Aorta (tissue), 5 donors: ENCODE measurements around the gene MXRA7. TPM values are rescaled to one million over a fixed set of nuclear protein-coding genes. Genes with fewer than 3 reads are reported as not detected.

Experiments used
- ATAC-seq: fragments of 200-7000 bp; cut with Tn5 transposase; one replicate; pipeline ENCODE4 v1.9.1; 2022; ENCODE audit warnings: moderate library complexity; ENCODE audit not compliant: low FRiP score
- DNase-seq, 2 donors: peaks; one replicate each; pipeline ENCODE4 v3.0.0-alpha.2; 2020
- H3K27ac ChIP-seq, 2 donors: one replicate each; pipeline ENCODE4 v1.5.1; 2013; ENCODE audit warnings: low read length in 2 of 2, mild to moderate bottlenecking in 2 of 2, moderate library complexity in 2 of 2, control low read depth in 1 of 2, inconsistent platforms in 1 of 2, low read depth in 1 of 2
- H3K27me3 ChIP-seq, 2 donors: one replicate each; pipeline ENCODE4 v1.6.1; 2013; ENCODE audit warnings: control low read depth in 1 of 2, low read length in 1 of 2, mild to moderate bottlenecking in 1 of 2, moderate library complexity in 1 of 2; ENCODE audit not compliant: insufficient read depth in 2 of 2, control insufficient read depth in 1 of 2
- H3K36me3 ChIP-seq, 2 donors: one replicate each; pipeline ENCODE4 v1.6.1; 2013; ENCODE audit warnings: control low read depth in 1 of 2, low read length in 1 of 2, mild to moderate bottlenecking in 1 of 2; ENCODE audit not compliant: insufficient read depth in 2 of 2, control insufficient read depth in 1 of 2
- H3K4me1 ChIP-seq, 2 donors: one replicate each; pipeline ENCODE4 v1.6.1; 2013; ENCODE audit warnings: low read length in 2 of 2, control low read depth in 1 of 2, mild to moderate bottlenecking in 1 of 2, moderate library complexity in 1 of 2; ENCODE audit not compliant: insufficient read depth in 2 of 2, control insufficient read depth in 1 of 2
- H3K4me3 ChIP-seq, 2 donors: one replicate each; pipeline ENCODE4 v1.5.1; 2013; ENCODE audit warnings: low read length in 2 of 2, control low read depth in 1 of 2, mild to moderate bottlenecking in 1 of 2
- H3K9me3 ChIP-seq: one replicate; pipeline ENCODE4 v1.6.1; 2013; ENCODE audit warnings: mild to moderate bottlenecking, low read length; ENCODE audit not compliant: control insufficient read depth
- WGBS, 2 donors: extraction: QIAGEN DNeasy Blood & Tissue Kit; methylation state at CpG; one replicate each; pipeline ENCODE4 v1.1.7; 2013; 5-methylcytosine and 5-hydroxymethylcytosine counted together
- intact Hi-C, 2 donors: fragments of 100-400 bp; cut with DNase I; formaldehyde crosslinking; loops; one replicate each; pipeline versions ENCODE4 v1.14.2 to v1.15.0; 2022
- polyA plus RNA-seq, 2 donors: library from polyadenylated mRNA; stranded (reverse); fragments of 200-250 nt; gene quantifications; one replicate each; pipeline ENCODE4 v1.2.3, GENCODE V29; 2013
- total RNA-seq, 2 donors: library from RNA; stranded (reverse); fragmentation: NEBNext Ultra II Directional; extraction: Animal tissue kit (Norgen Biotek cat#: 25700); gene quantifications; one replicate each; pipeline ENCODE4 v1.2.1, GENCODE V29; 2021
- donor health status: healthy with polysubstance abuse.
- donor health status: Bipolar disorder and iron deficiency.
- donor health status: DM: no; HTN: no; CAD: no.
- donor health status: DM: no; HTN: no; CAD: no.
- donor health status: DM: yes; HTN: yes; CAD: no.

MXRA7 gene
- total and polyA plus RNA-seq, 4 donors = 256 to 465 (median 310) TPM

DNA sequence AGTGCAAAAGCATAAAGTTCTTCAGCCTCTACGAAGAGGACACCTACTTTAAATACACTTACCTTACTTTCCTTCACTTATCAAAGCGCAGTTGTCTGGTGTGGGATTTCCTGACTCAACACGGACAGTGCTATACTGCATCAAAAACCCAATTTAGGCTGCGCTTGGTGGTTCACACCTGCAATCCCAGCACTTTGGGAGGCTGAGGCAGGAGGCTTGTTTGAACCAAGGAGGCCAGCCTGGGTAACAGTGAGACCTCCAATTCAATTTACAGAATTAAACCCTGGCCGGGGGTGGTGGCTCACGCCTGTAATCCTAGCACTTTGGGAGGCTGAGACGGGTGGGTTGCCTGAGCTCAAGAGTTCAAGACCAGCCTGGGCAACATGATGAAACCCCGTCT is 11.5 kb upstream of the MXRA7 start:
- DNase-seq (no peak), ATAC-seq (no peak)
- Histone ChIP-seq H3K36me3 (peaks cover 4 to 17% of the 10 kb centered on the region in 2 donors), H3K27me3 (no peaks in the 10 kb centered on the region), H3K4me3 (no peak overlapping the region), H3K4me1 (peaks cover 0 to 3% of the 10 kb centered on the region in 2 donors), H3K27ac (no peak overlapping the region), H3K9me3 (no peaks in the 10 kb centered on the region)
- WGBS, 2 donors = 90% methylated on average over 8 of the region's 8 CpGs
- intact Hi-C loops = no loop called here

- DNase-seq (no peak), ATAC-seq (no peak)
- H3K9me3 ChIP-seq = no peaks in the 10 kb centered on the region
- H3K4me3 ChIP-seq = no peak overlapping the region
- peaks cover 4 to 17% of the 10 kb centered on the region in 2 donors for H3K36me3 ChIP-seq
- no peak overlapping the region for H3K27ac ChIP-seq
- H3K27me3 ChIP-seq = no peaks in the 10 kb centered on the region
- 82 to 84% methylated on average over 10 of the region's 10 CpGs for WGBS, 2 donors
- intact Hi-C loops = loop anchor here in 1 of 2 donors (2.0 kb wide), 1 partner anchor 165 kb away; no protein-coding TSS in a partner anchor
- peaks cover 0 to 3% of the 10 kb centered on the region in 2 donors for H3K4me1 ChIP-seq
Measured at GRCh38 chr17:76721463-76721862, 10.7 kb upstream of the MXRA7 start.

- DNase-seq (no peak), ATAC-seq (no peak)
- Histone ChIP-seq H3K4me1 (peaks cover 0 to 3% of the 10 kb centered on the region in 2 donors), H3K9me3 (no peaks in the 10 kb centered on the region), H3K27me3 (no peaks in the 10 kb centered on the region), H3K4me3 (no peak overlapping the region), H3K27ac (no peak overlapping the region), H3K36me3 (peaks cover 4 to 19% of the 10 kb centered on the region in 2 donors)
- intact Hi-C loops = loop anchor here in 1 of 2 donors (2.0 kb wide), 1 partner anchor 164 kb away; no protein-coding TSS in a partner anchor
- WGBS, 2 donors = 86% methylated on average over 9 of the region's 9 CpGs
Measured at GRCh38 chr17:76720941-76721340, 10.2 kb upstream of the MXRA7 start.

DNA sequence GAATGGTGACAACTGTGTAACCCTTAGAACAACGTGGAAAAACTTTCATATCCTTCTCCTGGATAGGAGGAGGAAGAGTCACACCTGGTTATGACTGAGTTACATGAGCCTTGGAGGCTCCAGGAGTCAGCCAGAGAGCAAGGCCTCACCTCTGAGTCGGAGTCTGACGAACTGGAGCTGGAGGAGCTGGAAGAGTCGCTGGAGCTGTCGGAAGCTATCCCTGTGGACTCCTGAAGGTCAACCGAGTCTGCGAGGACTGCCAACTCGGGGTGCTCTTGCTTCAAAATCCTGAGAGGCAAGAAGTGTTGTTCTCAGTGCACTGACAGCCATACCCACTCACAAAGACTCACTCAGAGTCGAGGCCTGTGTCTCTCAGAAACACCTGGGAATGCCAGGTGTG is 9.4 kb upstream of the MXRA7 start:
- H3K27me3 ChIP-seq = no peaks in the 10 kb centered on the region
- no peak for DNase-seq
- no peak for ATAC-seq
- 91 to 95% methylated on average over 9 of the region's 9 CpGs for WGBS, 2 donors
- H3K4me3 ChIP-seq = no peak overlapping the region
- intact Hi-C loops = loop anchor here in 1 of 2 donors (2.0 kb wide), 1 partner anchor 163 kb away; no protein-coding TSS in a partner anchor
- peaks cover 0 to 3% of the 10 kb centered on the region in 2 donors for H3K4me1 ChIP-seq
- no peak overlapping the region for H3K27ac ChIP-seq
- no peaks in the 10 kb centered on the region for H3K9me3 ChIP-seq
- H3K36me3 ChIP-seq = peaks cover 4 to 19% of the 10 kb centered on the region in 2 donors

- 85 to 87% methylated on average over 16 of the region's 16 CpGs for WGBS, 2 donors
- H3K36me3 ChIP-seq = peaks cover 4 to 19% of the 10 kb centered on the region in 2 donors
- no peak for DNase-seq
- intact Hi-C loops = loop anchor here (5.0 to 10.0 kb wide), 3 partner anchors 46 to 194 kb away; no protein-coding TSS in a partner anchor
- H3K9me3 ChIP-seq = no peaks in the 10 kb centered on the region
- no peak overlapping the region for H3K27ac ChIP-seq
- no peak overlapping the region for H3K4me3 ChIP-seq
- no peaks in the 10 kb centered on the region for H3K4me1 ChIP-seq
- H3K27me3 ChIP-seq = no peaks in the 10 kb centered on the region
- no peak for ATAC-seq
Measured at GRCh38 chr17:76718516-76718915, 7.8 kb upstream of the MXRA7 start.

- intact Hi-C loops = loop anchor here (5.0 to 10.0 kb wide), 3 partner anchors 45 to 192 kb away; no protein-coding TSS in a partner anchor
- ATAC-seq = no peak
- H3K36me3 ChIP-seq = peaks cover 4 to 17% of the 10 kb centered on the region in 2 donors
Measured at GRCh38 chr17:76716839-76717215, 6.1 kb upstream of the MXRA7 start.

GRCh38 chr17:76716146-76716838 is 5.5 kb upstream of the MXRA7 start:
- DNase-seq (peak in 1 of 2 donors; percentile 79), ATAC-seq (peak; percentile 34)
- Histone ChIP-seq H3K4me1 (no peaks in the 10 kb centered on the region), H3K9me3 (no peaks in the 10 kb centered on the region), H3K27me3 (no peaks in the 10 kb centered on the region), H3K36me3 (peaks cover 4 to 17% of the 10 kb centered on the region in 2 donors), H3K4me3 (no peak overlapping the region), H3K27ac (peak overlapping the region in 1 of 2 donors; percentile 61)
- intact Hi-C loops = loop anchor here (5.0 to 10.0 kb wide), 3 partner anchors 44 to 191 kb away; no protein-coding TSS in a partner anchor
- WGBS, 2 donors = 45 to 50% methylated on average over 13 of the region's 13 CpGs

More at GRCh38 chr17:76716839-76717215, 6.1 kb upstream of the MXRA7 start:
- Histone ChIP-seq H3K9me3 (no peaks in the 10 kb centered on the region), H3K27me3 (no peaks in the 10 kb centered on the region), H3K4me1 (no peaks in the 10 kb centered on the region), H3K4me3 (no peak overlapping the region), H3K27ac (peak overlapping the region in 1 of 2 donors; percentile 61)
- DNase-seq = no peak
- WGBS, 2 donors = 42 to 51% methylated on average over 6 of the region's 6 CpGs

DNA sequence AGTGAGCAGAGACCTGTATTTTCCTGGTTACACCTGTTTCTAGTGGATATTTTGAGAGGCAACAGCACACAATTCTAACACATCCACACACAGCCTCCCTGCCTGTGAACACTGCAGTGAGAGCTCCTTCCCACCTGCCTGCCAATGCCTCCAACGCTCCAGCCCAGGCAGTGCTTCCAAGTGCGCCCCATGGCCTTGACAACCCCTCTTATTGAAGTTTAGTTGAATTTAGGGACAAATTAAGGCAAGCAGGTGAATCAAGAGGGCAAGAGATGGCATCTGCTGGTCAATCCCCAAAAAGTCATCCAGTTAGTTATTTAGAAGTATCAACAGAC is 4.7 kb upstream of the MXRA7 start:
- Histone ChIP-seq H3K9me3 (no peaks in the 10 kb centered on the region), H3K27me3 (no peaks in the 10 kb centered on the region), H3K4me3 (no peak overlapping the region), H3K36me3 (peaks cover 4 to 14% of the 10 kb centered on the region in 2 donors), H3K27ac (no peak overlapping the region), H3K4me1 (no peaks in the 10 kb centered on the region)
- WGBS, 2 donors = 80 to 83% methylated on average over 2 of the region's 2 CpGs
- DNase-seq (no peak), ATAC-seq (no peak)
- intact Hi-C loops = loop anchor here (2.0 to 10.0 kb wide), 4 partner anchors 27 to 191 kb away; no protein-coding TSS in a partner anchor
